Measurements from ENCODE around the gene BCL7C.

The BCL7C gene

GRCh38 chr16:30912794-30913412 is 19.0 kb upstream of the BCL7C start:
- Histone ChIP-seq H3K4me2 (no peak overlapping the region), H3K9ac (no peak overlapping the region), H3K36me3 (ENCODE audit: insufficient read depth) (no peaks in the 10 kb centered on the region), H3K4me3 (IDR thresholded peaks at IDR 0.05; ENCODE audit: insufficient read depth, low read depth, low read length) (no peak overlapping the region), H3K79me2 (ENCODE audit: insufficient read depth, low read depth) (no peaks in the 10 kb centered on the region), H3K27ac (no peak overlapping the region), H3K27me3 (ENCODE audit: insufficient read depth, low read depth) (no peaks in the 10 kb centered on the region), H3K4me1 (ENCODE audit: low read depth, poor library complexity, severe bottlenecking) (no peaks in the 10 kb centered on the region), H4K20me1 (ENCODE audit: insufficient read depth) (no peaks in the 10 kb centered on the region), H2AFZ (ENCODE audit: low read depth) (no peak overlapping the region)
- TF ChIP-seq, protein P1, sequence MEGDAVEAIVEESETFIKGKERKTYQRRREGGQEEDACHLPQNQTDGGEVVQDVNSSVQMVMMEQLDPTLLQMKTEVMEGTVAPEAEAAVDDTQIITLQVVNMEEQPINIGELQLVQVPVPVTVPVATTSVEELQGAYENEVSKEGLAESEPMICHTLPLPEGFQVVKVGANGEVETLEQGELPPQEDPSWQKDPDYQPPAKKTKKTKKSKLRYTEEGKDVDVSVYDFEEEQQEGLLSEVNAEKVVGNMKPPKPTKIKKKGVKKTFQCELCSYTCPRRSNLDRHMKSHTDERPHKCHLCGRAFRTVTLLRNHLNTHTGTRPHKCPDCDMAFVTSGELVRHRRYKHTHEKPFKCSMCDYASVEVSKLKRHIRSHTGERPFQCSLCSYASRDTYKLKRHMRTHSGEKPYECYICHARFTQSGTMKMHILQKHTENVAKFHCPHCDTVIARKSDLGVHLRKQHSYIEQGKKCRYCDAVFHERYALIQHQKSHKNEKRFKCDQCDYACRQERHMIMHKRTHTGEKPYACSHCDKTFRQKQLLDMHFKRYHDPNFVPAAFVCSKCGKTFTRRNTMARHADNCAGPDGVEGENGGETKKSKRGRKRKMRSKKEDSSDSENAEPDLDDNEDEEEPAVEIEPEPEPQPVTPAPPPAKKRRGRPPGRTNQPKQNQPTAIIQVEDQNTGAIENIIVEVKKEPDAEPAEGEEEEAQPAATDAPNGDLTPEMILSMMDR (conservative IDR thresholded peaks at IDR 0.05; ENCODE audit: low read depth, low read length), result no peak

- H3K4me1 ChIP-seq (ENCODE audit: low read depth, poor library complexity, severe bottlenecking), result no peaks in the 10 kb centered on the region
- no peak overlapping the region for H3K27ac ChIP-seq
- no peak overlapping the region for H3K9ac ChIP-seq
- TF ChIP-seq, protein P1 (conservative IDR thresholded peaks at IDR 0.05; ENCODE audit: low read depth, low read length), result no peak
- H3K27me3 ChIP-seq (ENCODE audit: insufficient read depth, low read depth), result no peaks in the 10 kb centered on the region
- no peaks in the 10 kb centered on the region for H3K79me2 ChIP-seq (ENCODE audit: insufficient read depth, low read depth)
- H3K4me3 ChIP-seq (IDR thresholded peaks at IDR 0.05; ENCODE audit: insufficient read depth, low read depth, low read length), result no peak overlapping the region
- H4K20me1 ChIP-seq (ENCODE audit: insufficient read depth), result no peaks in the 10 kb centered on the region
- no peak overlapping the region for H3K4me2 ChIP-seq
- H3K36me3 ChIP-seq (ENCODE audit: insufficient read depth), result no peaks in the 10 kb centered on the region
- no peak overlapping the region for H2AFZ ChIP-seq (ENCODE audit: low read depth)
Observed at GRCh38 chr16:30910427-30911029, 16.7 kb upstream of the BCL7C start.

GRCh38 chr16:30907064-30907463 is 13.2 kb upstream of the BCL7C start:
- Histone ChIP-seq H3K27ac (no peak overlapping the region), H3K36me3 (ENCODE audit: insufficient read depth) (no peaks in the 10 kb centered on the region), H3K9ac (no peak overlapping the region), H3K27me3 (ENCODE audit: insufficient read depth, low read depth) (no peaks in the 10 kb centered on the region), H3K4me1 (ENCODE audit: low read depth, poor library complexity, severe bottlenecking) (peaks cover 11% of the 10 kb centered on the region), H3K79me2 (ENCODE audit: insufficient read depth, low read depth) (no peaks in the 10 kb centered on the region), H2AFZ (ENCODE audit: low read depth) (no peak overlapping the region), H3K4me3 (IDR thresholded peaks at IDR 0.05; ENCODE audit: insufficient read depth, low read depth, low read length) (no peak overlapping the region), H3K4me2 (no peak overlapping the region), H4K20me1 (ENCODE audit: insufficient read depth) (no peaks in the 10 kb centered on the region)
- TF ChIP-seq, protein P1 (conservative IDR thresholded peaks at IDR 0.05; ENCODE audit: low read depth, low read length), result no peak

DNA sequence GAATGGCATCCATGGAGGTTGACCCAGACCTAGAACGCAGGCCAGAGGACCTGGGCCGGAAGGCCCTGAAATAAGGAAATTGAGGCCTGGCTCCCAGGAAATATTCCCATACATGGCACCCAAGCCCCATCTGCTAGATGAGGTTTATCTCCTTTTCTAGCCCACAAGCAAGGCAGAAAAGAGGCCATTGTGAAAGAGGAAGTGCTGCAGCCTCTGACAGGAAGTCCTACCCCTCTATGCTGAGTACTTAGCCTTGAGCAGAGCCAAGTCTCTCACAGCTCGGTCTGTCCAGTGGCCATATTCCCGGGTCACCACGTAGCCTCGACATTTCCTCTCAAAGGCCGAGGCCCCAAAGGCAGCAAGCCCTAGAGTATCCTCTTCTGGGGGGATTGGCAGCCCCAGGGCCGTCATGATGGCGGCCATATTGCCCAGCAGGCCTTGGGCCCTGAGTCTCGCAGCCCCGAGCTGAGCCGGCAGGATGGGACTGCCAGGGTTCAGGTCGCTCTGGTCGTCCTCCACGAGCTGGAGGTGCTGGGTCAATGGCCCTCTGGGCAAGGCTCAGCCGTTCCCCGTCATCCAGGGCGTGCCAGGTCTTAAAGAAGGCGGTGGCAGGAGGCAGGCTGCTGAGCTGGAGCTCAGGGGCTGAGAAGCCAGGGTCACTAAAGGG is 10.4 kb upstream of the BCL7C start:
- TF ChIP-seq, protein P1 (conservative IDR thresholded peaks at IDR 0.05; ENCODE audit: low read depth, low read length), result no peak
- no peak overlapping the region for H3K9ac ChIP-seq
- no peak overlapping the region for H3K27ac ChIP-seq
- H2AFZ ChIP-seq (ENCODE audit: low read depth), result peak overlapping the region; percentile 63
- no peaks in the 10 kb centered on the region for H3K36me3 ChIP-seq (ENCODE audit: insufficient read depth)
- H4K20me1 ChIP-seq (ENCODE audit: insufficient read depth), result no peaks in the 10 kb centered on the region
- no peak overlapping the region for H3K4me3 ChIP-seq (IDR thresholded peaks at IDR 0.05; ENCODE audit: insufficient read depth, low read depth, low read length)
- no peaks in the 10 kb centered on the region for H3K27me3 ChIP-seq (ENCODE audit: insufficient read depth, low read depth)
- peaks cover 18% of the 10 kb centered on the region for H3K4me1 ChIP-seq (ENCODE audit: low read depth, poor library complexity, severe bottlenecking)
- no peak overlapping the region for H3K4me2 ChIP-seq
- H3K79me2 ChIP-seq (ENCODE audit: insufficient read depth, low read depth), result no peaks in the 10 kb centered on the region
